Erythroblast (primary cell): ENCODE results near the gene SYNPO.

Experiments
- GATA1 ChIP-seq: IDR thresholded peaks from 2 replicates; pipeline ENCODE4 v1.6.1; 2011; ENCODE audit warnings: low read depth, mild to moderate bottlenecking, control low read depth, low read length, moderate library complexity
- POLR2A ChIP-seq: IDR thresholded peaks from 2 replicates; pipeline ENCODE4 v1.6.1; 2011; ENCODE audit warnings: mild to moderate bottlenecking, low read length

- TF ChIP-seq POLR2A (no peak), GATA1 (no peak)
Measured at GRCh38 chr5:150636391-150637244, 3.8 kb upstream of the SYNPO start.
